Astrocyte (in vitro differentiated cells and primary cell): ENCODE data around the gene NAALADL2. TPM values are rescaled to one million over a fixed set of nuclear protein-coding genes. Genes with fewer than 3 reads are reported as not detected.

Experiments
- DNase-seq: peaks from one replicate; pipeline ENCODE4 v3.0.0-alpha.2; 2010; ENCODE audit warnings: low read depth
- FAIRE-seq: peaks from 2 replicates; lab custom pipeline; 2011; peaks lifted over from hg19 to GRCh38; lab: Jason Lieb, UNC
- H2AFZ ChIP-seq: 2 replicates; pipeline ENCODE4 v1.6.0; 2012; ENCODE audit warnings: low read depth, low read length, inconsistent platforms
- H3K27ac ChIP-seq: 2 replicates; pipeline ENCODE4 v1.5.1; 2011; ENCODE audit warnings: low read depth, low read length, inconsistent platforms
- H3K27me3 ChIP-seq: 2 replicates; pipeline ENCODE4 v1.6.0; 2011; ENCODE audit warnings: low read length, inconsistent platforms; ENCODE audit not compliant: insufficient read depth
- H3K36me3 ChIP-seq: 2 replicates; pipeline ENCODE4 v1.5.1; 2011; ENCODE audit warnings: low read length, inconsistent platforms; ENCODE audit not compliant: insufficient read depth
- H3K4me1 ChIP-seq: 2 replicates; pipeline ENCODE4 v1.5.1; 2011; ENCODE audit warnings: low read length, inconsistent platforms; ENCODE audit not compliant: insufficient read depth
- H3K4me2 ChIP-seq: 2 replicates; pipeline ENCODE4 v1.6.0; 2012; ENCODE audit warnings: low read length, inconsistent platforms
- H3K4me3 ChIP-seq: 2 replicates; pipeline ENCODE4 v1.5.1; 2011; ENCODE audit warnings: low read depth, mild to moderate bottlenecking, low read length, inconsistent platforms; ENCODE audit not compliant: insufficient read depth
- H3K79me2 ChIP-seq: 2 replicates; pipeline ENCODE4 v1.6.0; 2012; ENCODE audit warnings: mild to moderate bottlenecking, low read length, inconsistent platforms; ENCODE audit not compliant: insufficient read depth
- H3K9ac ChIP-seq: 2 replicates; pipeline ENCODE4 v1.6.0; 2012; ENCODE audit warnings: mild to moderate bottlenecking, low read length, inconsistent platforms
- H3K9me3 ChIP-seq: 2 replicates; pipeline ENCODE4 v1.5.1; 2012; ENCODE audit warnings: low read depth, mild to moderate bottlenecking, low read length, inconsistent platforms; ENCODE audit not compliant: insufficient read depth
- H4K20me1 ChIP-seq: 2 replicates; pipeline ENCODE4 v1.6.0; 2012; ENCODE audit warnings: low read length, inconsistent platforms; ENCODE audit not compliant: insufficient read depth
- H3K27ac Mint-ChIP-seq: one replicate; pipeline ENCODE4 v1.8.0; 2021; ENCODE audit warnings: mild to moderate bottlenecking, mixed read lengths; ENCODE audit not compliant: unreplicated experiment
- H3K27me3 Mint-ChIP-seq: one replicate; pipeline ENCODE4 v1.8.0; 2021; ENCODE audit warnings: low read depth, mixed read lengths; ENCODE audit not compliant: unreplicated experiment
- H3K36me3 Mint-ChIP-seq: one replicate; pipeline ENCODE4 v1.8.0; 2021; ENCODE audit warnings: low read depth, mixed read lengths; ENCODE audit not compliant: unreplicated experiment
- H3K4me1 Mint-ChIP-seq: one replicate; pipeline ENCODE4 v1.8.0; 2021; ENCODE audit warnings: low read depth, mixed read lengths; ENCODE audit not compliant: unreplicated experiment
- H3K4me3 Mint-ChIP-seq: one replicate; pipeline ENCODE4 v1.8.0; 2021; ENCODE audit warnings: mild to moderate bottlenecking, moderate library complexity, mixed read lengths; ENCODE audit not compliant: unreplicated experiment
- H3K9me3 Mint-ChIP-seq: one replicate; pipeline ENCODE4 v1.8.0; 2021; ENCODE audit warnings: mild to moderate bottlenecking, mixed read lengths; ENCODE audit not compliant: unreplicated experiment
- EZH2 ChIP-seq: IDR thresholded peaks from 2 replicates; pipeline ENCODE4 v1.6.1; 2012; ENCODE audit warnings: mild to moderate bottlenecking, low read length, inconsistent platforms; ENCODE audit not compliant: insufficient read depth
- total RNA-seq: library from RNA; stranded (reverse); gene quantifications from 2 replicates; pipeline ENCODE4 v1.2.1, GENCODE V29; 2021
- TF ChIP-seq, protein P1 (sequence below): IDR thresholded peaks from 2 replicates; pipeline ENCODE4 v1.5.1; 2011; ENCODE audit warnings: low read depth, mild to moderate bottlenecking, inconsistent platforms, low read length, moderate library complexity; ENCODE audit not compliant: insufficient read depth

The NAALADL2 gene
- total RNA-seq, 1 donor from 2014 or later: 2.7 TPM

- Histone ChIP-seq H3K27me3 (no peaks in the 10 kb centered on the region), H3K9me3 (no peaks in the 10 kb centered on the region), H3K4me3 (no peak overlapping the region), H3K9ac (no peak overlapping the region), H3K36me3 (no peaks in the 10 kb centered on the region), H4K20me1 (no peaks in the 10 kb centered on the region), H3K79me2 (no peaks in the 10 kb centered on the region), H3K27ac (no peak overlapping the region), H3K4me1 (no peaks in the 10 kb centered on the region), H2AFZ (no peak overlapping the region), H3K4me2 (no peak overlapping the region)
- Mint-ChIP-seq H3K4me1 (no peaks in the 10 kb centered on the region), H3K27ac (no peak overlapping the region), H3K9me3 (no peaks in the 10 kb centered on the region), H3K27me3 (no peaks in the 10 kb centered on the region), H3K36me3 (no peaks in the 10 kb centered on the region), H3K4me3 (no peak overlapping the region)
- no peak for TF ChIP-seq EZH2
- TF ChIP-seq, protein P1, sequence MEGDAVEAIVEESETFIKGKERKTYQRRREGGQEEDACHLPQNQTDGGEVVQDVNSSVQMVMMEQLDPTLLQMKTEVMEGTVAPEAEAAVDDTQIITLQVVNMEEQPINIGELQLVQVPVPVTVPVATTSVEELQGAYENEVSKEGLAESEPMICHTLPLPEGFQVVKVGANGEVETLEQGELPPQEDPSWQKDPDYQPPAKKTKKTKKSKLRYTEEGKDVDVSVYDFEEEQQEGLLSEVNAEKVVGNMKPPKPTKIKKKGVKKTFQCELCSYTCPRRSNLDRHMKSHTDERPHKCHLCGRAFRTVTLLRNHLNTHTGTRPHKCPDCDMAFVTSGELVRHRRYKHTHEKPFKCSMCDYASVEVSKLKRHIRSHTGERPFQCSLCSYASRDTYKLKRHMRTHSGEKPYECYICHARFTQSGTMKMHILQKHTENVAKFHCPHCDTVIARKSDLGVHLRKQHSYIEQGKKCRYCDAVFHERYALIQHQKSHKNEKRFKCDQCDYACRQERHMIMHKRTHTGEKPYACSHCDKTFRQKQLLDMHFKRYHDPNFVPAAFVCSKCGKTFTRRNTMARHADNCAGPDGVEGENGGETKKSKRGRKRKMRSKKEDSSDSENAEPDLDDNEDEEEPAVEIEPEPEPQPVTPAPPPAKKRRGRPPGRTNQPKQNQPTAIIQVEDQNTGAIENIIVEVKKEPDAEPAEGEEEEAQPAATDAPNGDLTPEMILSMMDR: no peak
- no peak for FAIRE-seq
- no peak for DNase-seq
These were observed 452.8 kb downstream of the NAALADL2 start for GRCh38 chr3:175311946-175312345.

GRCh38 chr3:175312791-175313190 is 453.7 kb downstream of the NAALADL2 start:
- Histone ChIP-seq H3K79me2 (no peaks in the 10 kb centered on the region), H3K27me3 (no peaks in the 10 kb centered on the region), H3K4me3 (no peak overlapping the region), H4K20me1 (no peaks in the 10 kb centered on the region), H3K27ac (no peak overlapping the region), H2AFZ (no peak overlapping the region), H3K4me2 (no peak overlapping the region), H3K9me3 (no peaks in the 10 kb centered on the region), H3K4me1 (no peaks in the 10 kb centered on the region), H3K36me3 (no peaks in the 10 kb centered on the region), H3K9ac (no peak overlapping the region)
- no peak for FAIRE-seq
- H3K4me1 Mint-ChIP-seq: no peaks in the 10 kb centered on the region
- no peak for DNase-seq
- TF ChIP-seq, protein P1: no peak
- no peak for TF ChIP-seq EZH2
- H3K4me3 Mint-ChIP-seq: no peak overlapping the region
- H3K27me3 Mint-ChIP-seq: no peaks in the 10 kb centered on the region
- no peaks in the 10 kb centered on the region for H3K9me3 Mint-ChIP-seq
- H3K27ac Mint-ChIP-seq: no peak overlapping the region
- H3K36me3 Mint-ChIP-seq: no peaks in the 10 kb centered on the region

DNA sequence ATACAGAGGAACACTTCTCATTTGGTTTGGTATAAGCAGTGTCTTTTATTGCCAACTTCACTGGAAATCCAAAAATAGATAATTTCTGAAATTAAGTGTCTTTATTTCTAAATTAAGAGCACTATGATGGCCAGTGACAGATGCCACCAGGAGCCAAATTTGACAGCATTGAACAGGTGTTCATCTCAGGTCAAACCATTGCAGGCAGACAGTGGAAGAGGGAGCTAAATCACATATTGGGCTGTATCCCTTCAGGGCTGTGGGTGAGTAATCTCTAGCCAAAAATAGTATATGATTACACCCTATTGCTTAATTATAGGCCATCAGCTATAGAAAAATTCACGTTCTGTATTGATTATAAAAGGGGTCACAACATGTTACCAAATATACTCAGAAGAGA is 457.7 kb downstream of the NAALADL2 start:
- no peaks in the 10 kb centered on the region for H3K36me3 Mint-ChIP-seq
- no peaks in the 10 kb centered on the region for H3K27me3 ChIP-seq
- no peak overlapping the region for H2AFZ ChIP-seq
- H3K27ac Mint-ChIP-seq: no peak overlapping the region
- FAIRE-seq: no peak
- no peak overlapping the region for H3K9ac ChIP-seq
- DNase-seq: no peak
- no peaks in the 10 kb centered on the region for H3K79me2 ChIP-seq
- no peaks in the 10 kb centered on the region for H3K27me3 Mint-ChIP-seq
- H3K9me3 ChIP-seq: no peaks in the 10 kb centered on the region
- H3K4me3 Mint-ChIP-seq: no peak overlapping the region
- no peaks in the 10 kb centered on the region for H3K4me1 ChIP-seq
- H3K27ac ChIP-seq: no peak overlapping the region
- H3K36me3 ChIP-seq: no peaks in the 10 kb centered on the region
- H4K20me1 ChIP-seq: no peaks in the 10 kb centered on the region
- H3K9me3 Mint-ChIP-seq: peaks cover under 1% of the 10 kb centered on the region
- no peak for TF ChIP-seq EZH2
- no peak overlapping the region for H3K4me3 ChIP-seq
- H3K4me2 ChIP-seq: no peak overlapping the region
- H3K4me1 Mint-ChIP-seq: no peaks in the 10 kb centered on the region
